HCT116 (cell line): ENCODE data around the gene FITM2.

Experiments used
- CEBPB ChIP-seq: IDR thresholded peaks from 2 replicates; pipeline ENCODE4 v1.6.1; 2012; ENCODE audit warnings: low read depth
- CTCF ChIP-seq, 3 experiments: fragments of 200-600 bp in 1 of 3; sonication (generic) in 1 of 3; IDR thresholded peaks in 2 of 3; conservative IDR thresholded peaks in 1 of 3; 2 replicates each; pipeline ENCODE4 v1.5.1; 2012 to 2017; ENCODE audit warnings: low read depth in 2 of 3, low read length in 2 of 3, antibody characterized with exemption in 1 of 3, borderline replicate concordance in 1 of 3, control low read depth in 1 of 3, mild to moderate bottlenecking in 1 of 3, mixed read lengths in 1 of 3, mixed run types in 1 of 3, moderate library complexity in 1 of 3; ENCODE audit not compliant: insufficient read depth in 1 of 3
- EZH2 ChIP-seq: fragments of 200-600 bp; sonication (generic); IDR thresholded peaks from 2 replicates; pipeline ENCODE4 v1.6.1; 2017; ENCODE audit warnings: antibody characterized with exemption, mixed run types
- EZH2phosphoT487 ChIP-seq: fragments of 200-600 bp; IDR thresholded peaks from 2 replicates; pipeline ENCODE4 v1.6.1; 2018; ENCODE audit warnings: antibody characterized with exemption, borderline replicate concordance
- REST ChIP-seq: IDR thresholded peaks from 2 replicates; pipeline ENCODE4 v1.6.1; 2012; ENCODE audit warnings: low read depth
- TCF7L2 ChIP-seq: IDR thresholded peaks from 2 replicates; pipeline ENCODE4 v1.7.0; 2011; ENCODE audit warnings: borderline replicate concordance, inconsistent platforms; ENCODE audit not compliant: insufficient read depth, insufficient read length; ENCODE audit errors: extremely low read depth

GRCh38 chr20:44284032-44284431, 27.0 kb downstream of the FITM2 start:
- TF ChIP-seq EZH2 (no peak), CTCF (IDR thresholded peaks at IDR 0.05 in 2 of 3, conservative IDR thresholded peaks at IDR 0.05 in 1 of 3; ENCODE audit: borderline replicate concordance in 1 of 3, insufficient read depth in 1 of 3, low read depth in 2 of 3, low read length in 2 of 3) (no peak), TCF7L2 (no peak), CEBPB (no peak), REST (no peak), EZH2phosphoT487 (no peak)
